ENCODE measurements around the gene C22orf39.

GRCh38 chr22:19455585-19456370, 8.3 kb upstream of the C22orf39 start:
- TF ChIP-seq CTCF (conservative IDR thresholded peaks at IDR 0.05 in 1 of 2, IDR thresholded peaks at IDR 0.05 in 1 of 2; ENCODE audit: extremely low read depth in 1 of 2, insufficient read depth in 1 of 2, low read depth in 1 of 2, low read length in 2 of 2) = no peak
- TF ChIP-seq EZH2 (IDR thresholded peaks at IDR 0.05; ENCODE audit: borderline replicate concordance, low read length) = no peak

Measured in mammary epithelial cell (primary cell).